WTC11 (cell line): ENCODE data around the gene MN1. TPM values are rescaled to one million over a fixed set of nuclear protein-coding genes. Genes with fewer than 3 reads are reported as not detected.

Experiments
- ATAC-seq: fragments of 200-7000 bp; cut with Tn5 transposase; 2 replicates; pipeline ENCODE4 v1.10.0; 2021; ENCODE audit warnings: mild to moderate bottlenecking, moderate library complexity
- CTCF ChIA-PET: fragments of 300-600 bp; sonication (Branson Sonifier 250); formaldehyde crosslinking; loops from one replicate; lab custom pipeline; 2021; ENCODE audit warnings: antibody characterized with exemption; lab: Charles Lee
- POLR2A ChIA-PET: fragments of 350-600 bp; sonication (Branson Sonifier 250); formaldehyde crosslinking; loops from one replicate; lab custom pipeline; 2021; ENCODE audit warnings: antibody characterized with exemption; lab: Charles Lee
- DNase-seq: peaks from one replicate; pipeline ENCODE4 v3.0.0; 2021; ENCODE audit warnings: low spot score
- H3K27ac Mint-ChIP-seq: 2 replicates; pipeline ENCODE4 v1.8.0; 2021; ENCODE audit warnings: mixed read lengths
- H3K27me3 Mint-ChIP-seq: 2 replicates; pipeline ENCODE4 v1.8.0; 2021; ENCODE audit warnings: low read depth, mild to moderate bottlenecking, moderate library complexity, mixed read lengths
- H3K36me3 Mint-ChIP-seq: 2 replicates; pipeline ENCODE4 v1.8.0; 2021; ENCODE audit warnings: mixed read lengths
- H3K4me1 Mint-ChIP-seq: 2 replicates; pipeline ENCODE4 v1.8.0; 2022; ENCODE audit warnings: mixed read lengths
- H3K4me3 Mint-ChIP-seq: 2 replicates; pipeline ENCODE4 v1.8.0; 2021; ENCODE audit warnings: mild to moderate bottlenecking, moderate library complexity, mixed read lengths
- H3K9me3 Mint-ChIP-seq: 2 replicates; pipeline ENCODE4 v1.8.0; 2021; ENCODE audit warnings: mixed read lengths
- ATF1 ChIP-seq: sonication (generic); formaldehyde crosslinking; IDR thresholded peaks from 2 replicates; pipeline ENCODE4 v1.8.1; 2023; ENCODE audit warnings: mild to moderate bottlenecking, moderate library complexity, missing genetic modification reagents
- CREB1 ChIP-seq: sonication (generic); formaldehyde crosslinking; IDR thresholded peaks from 2 replicates; pipeline ENCODE4 v1.8.0; 2023; ENCODE audit warnings: mild to moderate bottlenecking, missing genetic modification reagents
- ELF4 ChIP-seq: sonication (generic); formaldehyde crosslinking; IDR thresholded peaks from 2 replicates; pipeline ENCODE4 v1.8.1; 2022; ENCODE audit warnings: low read depth, mild to moderate bottlenecking, moderate library complexity, missing genetic modification reagents
- ETV6 ChIP-seq: sonication (generic); formaldehyde crosslinking; IDR thresholded peaks from 2 replicates; pipeline ENCODE4 v1.8.1; 2022; ENCODE audit warnings: mild to moderate bottlenecking, missing genetic modification reagents
- FOXP1 ChIP-seq: sonication (generic); formaldehyde crosslinking; IDR thresholded peaks from 2 replicates; pipeline ENCODE4 v1.8.0; 2022; ENCODE audit warnings: missing genetic modification reagents, mild to moderate bottlenecking, moderate library complexity, borderline replicate concordance
- GTF2I ChIP-seq: fragments of 250-450 bp; sonication (Bioruptor Pico); conservative IDR thresholded peaks from 2 replicates; pipeline ENCODE4 v1.4.0; 2021; ENCODE audit warnings: mild to moderate bottlenecking
- JUN ChIP-seq: sonication (generic); formaldehyde crosslinking; IDR thresholded peaks from 2 replicates; pipeline ENCODE4 v1.8.0; 2023; ENCODE audit warnings: mild to moderate bottlenecking, missing genetic modification reagents
- TCF7 ChIP-seq: sonication (generic); formaldehyde crosslinking; IDR thresholded peaks from 2 replicates; pipeline ENCODE4 v1.8.0; 2022; ENCODE audit warnings: mild to moderate bottlenecking, low read depth, missing genetic modification reagents, moderate library complexity
- ZBTB21 ChIP-seq: sonication (generic); formaldehyde crosslinking; IDR thresholded peaks from 2 replicates; pipeline ENCODE4 v1.8.1; 2023; ENCODE audit warnings: mild to moderate bottlenecking, missing genetic modification reagents, borderline replicate concordance
- ZNF232 ChIP-seq: sonication (generic); formaldehyde crosslinking; IDR thresholded peaks from 2 replicates; pipeline ENCODE4 v1.8.0; 2022; ENCODE audit warnings: mild to moderate bottlenecking, missing genetic modification reagents
- ZNF671 ChIP-seq: fragments of 250-450 bp; sonication (Bioruptor Pico); IDR thresholded peaks from 2 replicates; pipeline ENCODE4 v1.8.0; 2021; ENCODE audit warnings: mild to moderate bottlenecking
- total RNA-seq: library from RNA; stranded (reverse); gene quantifications from 3 replicates; pipeline ENCODE4 v1.2.3, GENCODE V29; 2021
- TF ChIP-seq, protein P1 (sequence below): sonication (generic); formaldehyde crosslinking; IDR thresholded peaks from 2 replicates; pipeline ENCODE4 v1.8.1; 2023; ENCODE audit warnings: mild to moderate bottlenecking, missing genetic modification reagents
- TF ChIP-seq, protein P2 (sequence below): sonication (generic); formaldehyde crosslinking; IDR thresholded peaks from 2 replicates; pipeline ENCODE4 v1.8.0; 2023; ENCODE audit warnings: mild to moderate bottlenecking, missing genetic modification reagents
- TF ChIP-seq, protein P3 (sequence below): fragments of 200-600 bp; IDR thresholded peaks from 2 replicates; pipeline ENCODE4 v1.8.0; 2022; ENCODE audit warnings: antibody characterized with exemption
- TF ChIP-seq, protein P4 (sequence below): sonication (generic); formaldehyde crosslinking; IDR thresholded peaks from 2 replicates; pipeline ENCODE4 v1.8.1; 2022; ENCODE audit warnings: mild to moderate bottlenecking, moderate library complexity, missing genetic modification reagents
- TF ChIP-seq, protein P5 (sequence below): fragments of 250-450 bp; sonication (Bioruptor Pico); IDR thresholded peaks from 2 replicates; pipeline ENCODE4 v1.9.0; 2021; ENCODE audit warnings: mild to moderate bottlenecking

MN1 gene
- total RNA-seq, 1 experiment from 2014 or later, result 21.3 TPM

DNA sequence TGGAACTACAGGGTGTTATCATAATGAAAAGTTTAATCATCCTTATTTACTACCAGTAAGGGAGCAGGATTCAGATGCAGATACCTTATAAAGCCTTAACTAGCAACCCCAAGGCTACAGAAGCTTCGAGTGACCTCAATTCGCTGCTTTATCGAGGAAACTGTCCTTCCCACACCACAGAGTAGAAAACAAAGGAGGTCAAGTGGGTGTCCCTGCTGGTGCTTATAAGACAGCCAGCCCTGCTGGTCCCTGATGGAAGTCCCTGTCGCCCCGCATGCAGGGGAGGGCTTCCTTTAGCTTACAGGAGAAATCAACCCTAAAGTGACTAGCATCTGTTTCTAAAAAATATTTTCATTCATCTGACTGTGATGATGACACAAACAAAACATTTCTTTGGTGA is 7.3 kb downstream of the MN1 start:
- ATAC-seq (no peak), DNase-seq (no peak)
- peak overlapping the region; percentile 60 for H3K4me3 Mint-ChIP-seq
- peaks cover 70% of the 10 kb centered on the region for H3K4me1 Mint-ChIP-seq
- no peak overlapping the region for H3K27ac Mint-ChIP-seq
- no peaks in the 10 kb centered on the region for H3K36me3 Mint-ChIP-seq
- no peaks in the 10 kb centered on the region for H3K9me3 Mint-ChIP-seq
- POLR2A ChIA-PET, result no interaction called here
- CTCF ChIA-PET, result interaction anchor here (0.6 to 1.2 kb wide), 5 partner anchors 23 to 71 kb away, joined by 3 to 5 read pairs (median 3); no protein-coding TSS in a partner anchor
- peaks cover 85% of the 10 kb centered on the region for H3K27me3 Mint-ChIP-seq
- TF ChIP-seq, protein P1, sequence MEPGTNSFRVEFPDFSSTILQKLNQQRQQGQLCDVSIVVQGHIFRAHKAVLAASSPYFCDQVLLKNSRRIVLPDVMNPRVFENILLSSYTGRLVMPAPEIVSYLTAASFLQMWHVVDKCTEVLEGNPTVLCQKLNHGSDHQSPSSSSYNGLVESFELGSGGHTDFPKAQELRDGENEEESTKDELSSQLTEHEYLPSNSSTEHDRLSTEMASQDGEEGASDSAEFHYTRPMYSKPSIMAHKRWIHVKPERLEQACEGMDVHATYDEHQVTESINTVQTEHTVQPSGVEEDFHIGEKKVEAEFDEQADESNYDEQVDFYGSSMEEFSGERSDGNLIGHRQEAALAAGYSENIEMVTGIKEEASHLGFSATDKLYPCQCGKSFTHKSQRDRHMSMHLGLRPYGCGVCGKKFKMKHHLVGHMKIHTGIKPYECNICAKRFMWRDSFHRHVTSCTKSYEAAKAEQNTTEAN (CRISPR knock-in tag), result no peak
- TF ChIP-seq TCF7 (CRISPR knock-in tag) (no peak), ZBTB21 (no peak), CREB1 (CRISPR knock-in tag) (no peak), FOXP1 (CRISPR knock-in tag) (no peak), ZNF671 (CRISPR knock-in tag) (no peak), JUN (CRISPR knock-in tag) (no peak), ELF4 (no peak)
- TF ChIP-seq, protein P2, sequence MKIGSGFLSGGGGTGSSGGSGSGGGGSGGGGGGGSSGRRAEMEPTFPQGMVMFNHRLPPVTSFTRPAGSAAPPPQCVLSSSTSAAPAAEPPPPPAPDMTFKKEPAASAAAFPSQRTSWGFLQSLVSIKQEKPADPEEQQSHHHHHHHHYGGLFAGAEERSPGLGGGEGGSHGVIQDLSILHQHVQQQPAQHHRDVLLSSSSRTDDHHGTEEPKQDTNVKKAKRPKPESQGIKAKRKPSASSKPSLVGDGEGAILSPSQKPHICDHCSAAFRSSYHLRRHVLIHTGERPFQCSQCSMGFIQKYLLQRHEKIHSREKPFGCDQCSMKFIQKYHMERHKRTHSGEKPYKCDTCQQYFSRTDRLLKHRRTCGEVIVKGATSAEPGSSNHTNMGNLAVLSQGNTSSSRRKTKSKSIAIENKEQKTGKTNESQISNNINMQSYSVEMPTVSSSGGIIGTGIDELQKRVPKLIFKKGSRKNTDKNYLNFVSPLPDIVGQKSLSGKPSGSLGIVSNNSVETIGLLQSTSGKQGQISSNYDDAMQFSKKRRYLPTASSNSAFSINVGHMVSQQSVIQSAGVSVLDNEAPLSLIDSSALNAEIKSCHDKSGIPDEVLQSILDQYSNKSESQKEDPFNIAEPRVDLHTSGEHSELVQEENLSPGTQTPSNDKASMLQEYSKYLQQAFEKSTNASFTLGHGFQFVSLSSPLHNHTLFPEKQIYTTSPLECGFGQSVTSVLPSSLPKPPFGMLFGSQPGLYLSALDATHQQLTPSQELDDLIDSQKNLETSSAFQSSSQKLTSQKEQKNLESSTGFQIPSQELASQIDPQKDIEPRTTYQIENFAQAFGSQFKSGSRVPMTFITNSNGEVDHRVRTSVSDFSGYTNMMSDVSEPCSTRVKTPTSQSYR (CRISPR knock-in tag), result no peak
- TF ChIP-seq, protein P3, sequence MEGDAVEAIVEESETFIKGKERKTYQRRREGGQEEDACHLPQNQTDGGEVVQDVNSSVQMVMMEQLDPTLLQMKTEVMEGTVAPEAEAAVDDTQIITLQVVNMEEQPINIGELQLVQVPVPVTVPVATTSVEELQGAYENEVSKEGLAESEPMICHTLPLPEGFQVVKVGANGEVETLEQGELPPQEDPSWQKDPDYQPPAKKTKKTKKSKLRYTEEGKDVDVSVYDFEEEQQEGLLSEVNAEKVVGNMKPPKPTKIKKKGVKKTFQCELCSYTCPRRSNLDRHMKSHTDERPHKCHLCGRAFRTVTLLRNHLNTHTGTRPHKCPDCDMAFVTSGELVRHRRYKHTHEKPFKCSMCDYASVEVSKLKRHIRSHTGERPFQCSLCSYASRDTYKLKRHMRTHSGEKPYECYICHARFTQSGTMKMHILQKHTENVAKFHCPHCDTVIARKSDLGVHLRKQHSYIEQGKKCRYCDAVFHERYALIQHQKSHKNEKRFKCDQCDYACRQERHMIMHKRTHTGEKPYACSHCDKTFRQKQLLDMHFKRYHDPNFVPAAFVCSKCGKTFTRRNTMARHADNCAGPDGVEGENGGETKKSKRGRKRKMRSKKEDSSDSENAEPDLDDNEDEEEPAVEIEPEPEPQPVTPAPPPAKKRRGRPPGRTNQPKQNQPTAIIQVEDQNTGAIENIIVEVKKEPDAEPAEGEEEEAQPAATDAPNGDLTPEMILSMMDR, result no peak
- TF ChIP-seq, protein P4, sequence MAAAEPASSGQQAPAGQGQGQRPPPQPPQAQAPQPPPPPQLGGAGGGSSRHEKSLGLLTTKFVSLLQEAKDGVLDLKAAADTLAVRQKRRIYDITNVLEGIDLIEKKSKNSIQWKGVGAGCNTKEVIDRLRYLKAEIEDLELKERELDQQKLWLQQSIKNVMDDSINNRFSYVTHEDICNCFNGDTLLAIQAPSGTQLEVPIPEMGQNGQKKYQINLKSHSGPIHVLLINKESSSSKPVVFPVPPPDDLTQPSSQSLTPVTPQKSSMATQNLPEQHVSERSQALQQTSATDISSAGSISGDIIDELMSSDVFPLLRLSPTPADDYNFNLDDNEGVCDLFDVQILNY (CRISPR knock-in tag), result no peak
- TF ChIP-seq, protein P5, sequence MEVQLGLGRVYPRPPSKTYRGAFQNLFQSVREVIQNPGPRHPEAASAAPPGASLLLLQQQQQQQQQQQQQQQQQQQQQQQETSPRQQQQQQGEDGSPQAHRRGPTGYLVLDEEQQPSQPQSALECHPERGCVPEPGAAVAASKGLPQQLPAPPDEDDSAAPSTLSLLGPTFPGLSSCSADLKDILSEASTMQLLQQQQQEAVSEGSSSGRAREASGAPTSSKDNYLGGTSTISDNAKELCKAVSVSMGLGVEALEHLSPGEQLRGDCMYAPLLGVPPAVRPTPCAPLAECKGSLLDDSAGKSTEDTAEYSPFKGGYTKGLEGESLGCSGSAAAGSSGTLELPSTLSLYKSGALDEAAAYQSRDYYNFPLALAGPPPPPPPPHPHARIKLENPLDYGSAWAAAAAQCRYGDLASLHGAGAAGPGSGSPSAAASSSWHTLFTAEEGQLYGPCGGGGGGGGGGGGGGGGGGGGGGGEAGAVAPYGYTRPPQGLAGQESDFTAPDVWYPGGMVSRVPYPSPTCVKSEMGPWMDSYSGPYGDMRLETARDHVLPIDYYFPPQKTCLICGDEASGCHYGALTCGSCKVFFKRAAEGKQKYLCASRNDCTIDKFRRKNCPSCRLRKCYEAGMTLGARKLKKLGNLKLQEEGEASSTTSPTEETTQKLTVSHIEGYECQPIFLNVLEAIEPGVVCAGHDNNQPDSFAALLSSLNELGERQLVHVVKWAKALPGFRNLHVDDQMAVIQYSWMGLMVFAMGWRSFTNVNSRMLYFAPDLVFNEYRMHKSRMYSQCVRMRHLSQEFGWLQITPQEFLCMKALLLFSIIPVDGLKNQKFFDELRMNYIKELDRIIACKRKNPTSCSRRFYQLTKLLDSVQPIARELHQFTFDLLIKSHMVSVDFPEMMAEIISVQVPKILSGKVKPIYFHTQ (CRISPR knock-in tag), result no peak

DNA sequence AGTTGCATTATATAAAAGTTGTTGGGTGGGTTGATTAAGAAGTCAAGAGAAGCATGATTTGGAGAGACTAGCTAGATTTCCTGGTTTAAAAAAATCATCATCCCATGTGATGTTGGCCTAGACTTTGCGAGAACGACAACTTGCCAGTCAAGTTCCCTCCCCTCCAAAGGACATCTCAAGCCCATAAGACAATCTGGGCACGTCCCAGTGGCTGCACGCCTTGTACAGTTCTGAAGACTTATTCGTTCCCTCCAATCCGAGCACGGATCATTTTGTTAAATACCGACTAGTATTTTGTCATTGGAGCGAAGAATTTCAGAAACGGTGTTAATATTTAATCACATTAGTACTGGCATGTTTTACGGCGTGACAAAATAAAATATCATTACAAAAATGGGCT is 8.0 kb downstream of the MN1 start:
- POLR2A ChIA-PET, result no interaction called here
- peaks cover 84% of the 10 kb centered on the region for H3K27me3 Mint-ChIP-seq

More for the DNA sequence above, 8.0 kb downstream of the MN1 start:
- DNase-seq (no peak), ATAC-seq (no peak)
- CTCF ChIA-PET, result interaction anchor here (1.0 to 1.2 kb wide), 3 partner anchors 31 to 435 kb away, joined by 3 read pairs; no protein-coding TSS in a partner anchor
- Mint-ChIP-seq H3K4me3 (peak overlapping the region; percentile 60), H3K9me3 (no peaks in the 10 kb centered on the region), H3K36me3 (no peaks in the 10 kb centered on the region), H3K27ac (no peak overlapping the region), H3K4me1 (peaks cover 65% of the 10 kb centered on the region)
- no peak for TF ChIP-seq GTF2I (CRISPR knock-in tag)
- no peak for TF ChIP-seq ETV6 (CRISPR knock-in tag)
- no peak for TF ChIP-seq ATF1
- TF ChIP-seq ZNF232 (CRISPR knock-in tag), result no peak
- TF ChIP-seq, protein P2 (CRISPR knock-in tag), result no peak
- TF ChIP-seq FOXP1 (CRISPR knock-in tag), result no peak
- TF ChIP-seq, protein P5 (CRISPR knock-in tag), result no peak
